AG09319 (cell line): ENCODE data around the gene NAALADL1.
"Not testable (repeated sequence)": the region's sequence is repeated elsewhere in the genome, so short reads cannot be mapped to it uniquely, and the experiment has no call there.

Source experiments
- DNase-seq: peaks from one replicate; pipeline ENCODE4 v3.0.0-alpha.2; 2010; ENCODE audit warnings: low read depth; ENCODE audit errors: extremely low read depth
- CTCF ChIP-seq: IDR thresholded peaks from 2 replicates; pipeline ENCODE4 v1.5.1; 2011; ENCODE audit warnings: low read depth, mild to moderate bottlenecking, inconsistent platforms, low read length, moderate library complexity

The NAALADL1 gene

GRCh38 chr11:65013130-65013887 lies 45.0 kb downstream of the NAALADL1 start:
- TF ChIP-seq CTCF, result peak; percentile 74
- DNase-seq, result peak; percentile 68

- no peak for DNase-seq
- TF ChIP-seq CTCF, result no peak
Measured at GRCh38 chr11:65008873-65009272, 49.5 kb downstream of the NAALADL1 start.

GRCh38 chr11:65008016-65008415 lies 50.3 kb downstream of the NAALADL1 start:
- no peak for DNase-seq
- no peak for TF ChIP-seq CTCF

- DNase-seq, result not testable (repeated sequence)
Measured at GRCh38 chr11:65003968-65004367, 54.4 kb downstream of the NAALADL1 start.

GRCh38 chr11:65003282-65003681 lies 55.1 kb downstream of the NAALADL1 start:
- TF ChIP-seq CTCF, result no peak
- DNase-seq, result no peak

- DNase-seq, result no peak
- TF ChIP-seq CTCF, result no peak
Measured at GRCh38 chr11:65002706-65003105, 55.6 kb downstream of the NAALADL1 start.

- no peak for DNase-seq
- no peak for TF ChIP-seq CTCF
Measured at GRCh38 chr11:64999478-64999877, 58.9 kb downstream of the NAALADL1 start.
